Measurements from ENCODE around the gene MCRS1. TPM values are rescaled to one million over a fixed set of nuclear protein-coding genes. Genes with fewer than 3 reads are reported as not detected.

MCRS1 gene
- polyA plus RNA-seq, 1 donor from 2014 or later: 109 TPM

GRCh38 chr12:49565406-49566265, 2.3 kb downstream of the MCRS1 start:
- no peak overlapping the region for H2AFZ ChIP-seq (ENCODE audit: low read depth, low read length)
- no peak overlapping the region for H3K27ac ChIP-seq (ENCODE audit: low read length)
- H3K4me3 ChIP-seq (ENCODE audit: low read length): no peak overlapping the region
- no peaks in the 10 kb centered on the region for H3K27me3 ChIP-seq (ENCODE audit: insufficient read depth, low read depth, low read length)
- no peaks in the 10 kb centered on the region for H3K9me3 ChIP-seq (ENCODE audit: low read length)
- TF ChIP-seq POLR2AphosphoS5 (IDR thresholded peaks at IDR 0.05) (no peak), EP300 (conservative IDR thresholded peaks at IDR 0.05; ENCODE audit: poor library complexity, severe bottlenecking) (no peak), RAD21 (conservative IDR thresholded peaks at IDR 0.05) (no peak), CTCF (IDR thresholded peaks at IDR 0.05; ENCODE audit: poor library complexity, severe bottlenecking) (no peak), TAF1 (IDR thresholded peaks at IDR 0.05; ENCODE audit: low read depth) (no peak), EZH2 (IDR thresholded peaks at IDR 0.05; ENCODE audit: borderline replicate concordance, insufficient read depth, low read length, poor library complexity, severe bottlenecking) (no peak), REST (IDR thresholded peaks at IDR 0.05; ENCODE audit: borderline replicate concordance) (no peak), MXI1 (conservative IDR thresholded peaks at IDR 0.05; ENCODE audit: poor library complexity, severe bottlenecking) (no peak), SMC3 (conservative IDR thresholded peaks at IDR 0.05; ENCODE audit: poor library complexity) (no peak)
- H3K36me3 ChIP-seq (ENCODE audit: insufficient read depth, low read length): no peaks in the 10 kb centered on the region
- H3K9me2 ChIP-seq (ENCODE audit: insufficient read depth, low read length): no peaks in the 10 kb centered on the region
- no peaks in the 10 kb centered on the region for H3F3A ChIP-seq (ENCODE audit: insufficient read depth, low read length, poor library complexity, severe bottlenecking)
- H3K4me2 ChIP-seq (ENCODE audit: low read length): no peak overlapping the region
- peaks cover 11% of the 10 kb centered on the region for H3K79me2 ChIP-seq (replicated peaks; ENCODE audit: insufficient read depth, low read length)
- H4K20me1 ChIP-seq (ENCODE audit: insufficient read depth): no peaks in the 10 kb centered on the region
- no peak overlapping the region for H3K9ac ChIP-seq (ENCODE audit: low read length)

- H3K4me3 ChIP-seq (ENCODE audit: low read length): no peak overlapping the region
- no peak overlapping the region for H3K9ac ChIP-seq (ENCODE audit: low read length)
- H3F3A ChIP-seq (ENCODE audit: insufficient read depth, low read length, poor library complexity, severe bottlenecking): no peaks in the 10 kb centered on the region
- no peaks in the 10 kb centered on the region for H3K9me3 ChIP-seq (ENCODE audit: low read length)
- no peak overlapping the region for H3K27ac ChIP-seq (ENCODE audit: low read length)
- no peaks in the 10 kb centered on the region for H3K27me3 ChIP-seq (ENCODE audit: insufficient read depth, low read depth, low read length)
- no peaks in the 10 kb centered on the region for H3K9me2 ChIP-seq (ENCODE audit: insufficient read depth, low read length)
- no peak overlapping the region for H2AFZ ChIP-seq (ENCODE audit: low read depth, low read length)
- H4K20me1 ChIP-seq (ENCODE audit: insufficient read depth): no peaks in the 10 kb centered on the region
- H3K79me2 ChIP-seq (replicated peaks; ENCODE audit: insufficient read depth, low read length): peaks cover 11% of the 10 kb centered on the region
- H3K4me2 ChIP-seq (ENCODE audit: low read length): no peak overlapping the region
- TF ChIP-seq RAD21 (conservative IDR thresholded peaks at IDR 0.05): no peak
- no peak for TF ChIP-seq TAF1 (IDR thresholded peaks at IDR 0.05; ENCODE audit: low read depth)
- no peaks in the 10 kb centered on the region for H3K36me3 ChIP-seq (ENCODE audit: insufficient read depth, low read length)
These were observed 3.1 kb downstream of the MCRS1 start for GRCh38 chr12:49564686-49565405.

All from neural cell (in vitro differentiated cells).